ENCODE measurements around the gene TMED1.

- TF ChIP-seq CTCF (IDR thresholded peaks at IDR 0.05): no peak
- no peak for TF ChIP-seq EZH2phosphoT487 (IDR thresholded peaks at IDR 0.05)
- TF ChIP-seq EZH2 (IDR thresholded peaks at IDR 0.05): no peak
Measured at GRCh38 chr19:10884274-10884673, 48.3 kb upstream of the TMED1 start.
